ENCODE results near the gene EIF4E1B. TPM values are rescaled to one million over a fixed set of nuclear protein-coding genes. Genes with fewer than 3 reads are reported as not detected.

EIF4E1B gene
- total RNA-seq, 1 donor from 2014 or later: not detected

DNA sequence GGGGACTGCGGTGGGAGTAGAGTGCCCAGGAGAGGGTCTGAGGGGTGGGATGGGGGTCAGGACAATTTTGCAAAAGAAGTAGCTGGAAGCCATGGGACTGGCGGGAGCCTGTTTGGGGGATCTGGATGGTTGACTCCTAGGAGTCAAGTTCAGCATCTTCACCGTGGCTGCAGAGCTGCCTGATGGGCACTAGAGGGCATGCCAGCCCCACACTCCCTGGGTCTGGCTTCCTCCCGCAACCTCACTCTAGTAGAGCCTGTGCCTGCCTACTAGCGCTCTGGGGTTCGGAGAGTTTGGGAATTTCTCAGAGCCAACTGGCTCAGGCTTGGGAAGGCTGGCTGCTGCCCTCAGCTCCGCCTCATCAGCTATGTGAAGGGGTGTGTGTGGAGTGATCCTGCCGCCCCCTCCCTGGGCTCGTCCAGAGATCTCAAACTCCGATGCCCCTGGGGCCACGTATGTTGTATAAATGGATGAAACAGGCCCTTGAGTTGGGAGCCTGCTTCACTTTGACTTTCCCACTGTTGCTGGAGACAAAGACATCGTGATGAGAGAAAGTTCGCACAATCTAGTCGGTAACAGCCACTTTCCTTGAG lies 27.6 kb downstream of the EIF4E1B start:
- DNase-seq (ENCODE audit: low spot score): peak; percentile 77
- peak; percentile 89 for ATAC-seq
- intact Hi-C loops (cut with DNase I): no loop called here

DNA sequence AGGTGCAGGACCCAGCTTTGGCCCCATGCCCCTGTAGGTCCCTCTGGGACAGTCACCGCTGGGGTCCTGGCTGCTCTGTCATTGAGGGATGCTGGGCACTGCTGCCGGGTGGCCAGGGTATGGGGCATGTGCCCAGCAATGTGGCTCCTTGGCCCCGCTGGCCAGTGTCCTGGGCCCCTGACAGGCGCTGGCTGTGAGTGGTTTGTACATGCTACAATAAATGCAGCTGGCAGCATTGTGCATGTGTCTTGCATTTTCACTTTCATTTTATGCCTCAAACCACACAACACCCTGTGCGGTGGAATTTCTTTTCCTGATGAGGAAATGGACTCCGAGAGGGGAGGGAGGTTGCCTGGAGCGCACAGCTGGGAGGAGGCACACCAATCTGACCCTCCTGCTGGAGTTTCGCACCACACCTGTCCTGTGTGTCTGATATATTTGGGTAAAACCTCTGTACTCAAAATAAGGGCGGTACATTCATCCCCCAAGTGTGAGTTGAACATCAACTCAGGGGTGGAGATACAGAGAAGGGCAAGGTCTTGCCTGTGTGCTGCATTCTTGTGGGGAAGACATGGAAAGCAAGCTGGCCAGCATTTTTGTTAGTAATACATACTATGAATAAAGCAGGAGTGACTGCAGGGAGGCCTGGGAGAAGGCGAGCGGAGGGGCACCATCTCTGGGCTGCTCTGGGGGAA lies 28.5 kb downstream of the EIF4E1B start:
- ATAC-seq (peak; percentile 67), DNase-seq (ENCODE audit: low spot score) (no peak)
- intact Hi-C loops (cut with DNase I): no loop called here

DNA sequence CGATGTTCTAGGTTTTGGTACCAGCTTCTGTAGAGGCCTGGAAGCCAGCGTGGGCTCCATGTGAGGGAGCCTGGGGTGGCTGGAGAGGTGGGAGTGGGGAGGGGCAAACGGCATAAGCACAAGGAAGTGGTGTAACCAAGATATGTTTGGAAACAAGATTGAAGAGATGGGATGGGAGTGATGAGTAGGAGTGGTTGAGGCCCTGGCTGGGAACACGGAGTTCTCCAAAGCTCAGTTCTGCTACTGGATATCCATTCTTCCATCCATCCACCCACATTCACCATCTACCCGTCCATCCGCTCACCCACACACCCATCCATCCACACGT lies 29.0 kb downstream of the EIF4E1B start:
- no peak for ATAC-seq
- no peak for DNase-seq (ENCODE audit: low spot score)
- intact Hi-C loops (cut with DNase I): no loop called here

DNA sequence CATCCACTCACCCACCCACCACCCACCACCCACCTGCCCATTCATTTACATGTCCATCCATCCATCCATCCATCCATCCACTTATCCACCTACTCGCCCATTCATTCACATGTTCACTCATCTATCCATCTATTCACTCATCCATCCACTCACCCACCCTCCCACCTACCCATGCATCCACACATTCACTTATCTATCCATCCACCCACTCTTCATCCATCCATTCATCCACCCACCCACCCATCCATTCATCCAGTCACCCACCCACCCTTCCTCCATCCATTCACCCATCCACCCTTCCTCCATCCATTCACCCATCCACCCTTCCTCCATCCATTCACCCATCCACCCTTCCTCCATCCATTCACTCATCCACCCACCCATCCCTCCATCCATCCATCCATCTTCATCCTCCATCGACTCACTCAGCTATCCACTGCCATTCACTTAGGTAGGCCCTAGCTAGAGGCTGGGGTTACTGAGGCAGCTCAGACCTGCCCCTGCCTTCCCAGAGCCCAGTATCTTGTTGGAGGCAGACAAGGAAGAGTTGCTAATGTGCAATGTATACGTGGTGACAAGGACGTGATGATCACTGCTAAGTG lies 29.5 kb downstream of the EIF4E1B start:
- no peak for DNase-seq (ENCODE audit: low spot score)
- intact Hi-C loops (cut with DNase I): no loop called here
- ATAC-seq: no peak

DNA sequence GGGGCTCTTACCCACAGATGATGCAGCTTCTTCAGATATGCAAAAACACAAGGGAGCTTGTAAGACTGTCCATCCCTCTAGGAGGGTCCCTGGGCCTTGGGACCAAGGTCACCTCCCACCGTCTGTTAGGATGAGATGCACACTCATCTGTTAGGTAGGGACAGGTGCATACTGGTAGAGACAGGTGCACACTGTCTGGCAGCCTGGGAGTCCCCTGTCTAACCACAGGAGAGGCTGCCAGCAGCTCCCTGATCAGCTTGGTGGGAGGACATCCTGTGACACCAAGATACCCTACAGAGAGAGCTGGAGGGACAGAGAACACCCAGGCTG lies 30.0 kb downstream of the EIF4E1B start:
- ATAC-seq (no peak), DNase-seq (ENCODE audit: low spot score) (no peak)
- intact Hi-C loops (cut with DNase I): no loop called here

DNA sequence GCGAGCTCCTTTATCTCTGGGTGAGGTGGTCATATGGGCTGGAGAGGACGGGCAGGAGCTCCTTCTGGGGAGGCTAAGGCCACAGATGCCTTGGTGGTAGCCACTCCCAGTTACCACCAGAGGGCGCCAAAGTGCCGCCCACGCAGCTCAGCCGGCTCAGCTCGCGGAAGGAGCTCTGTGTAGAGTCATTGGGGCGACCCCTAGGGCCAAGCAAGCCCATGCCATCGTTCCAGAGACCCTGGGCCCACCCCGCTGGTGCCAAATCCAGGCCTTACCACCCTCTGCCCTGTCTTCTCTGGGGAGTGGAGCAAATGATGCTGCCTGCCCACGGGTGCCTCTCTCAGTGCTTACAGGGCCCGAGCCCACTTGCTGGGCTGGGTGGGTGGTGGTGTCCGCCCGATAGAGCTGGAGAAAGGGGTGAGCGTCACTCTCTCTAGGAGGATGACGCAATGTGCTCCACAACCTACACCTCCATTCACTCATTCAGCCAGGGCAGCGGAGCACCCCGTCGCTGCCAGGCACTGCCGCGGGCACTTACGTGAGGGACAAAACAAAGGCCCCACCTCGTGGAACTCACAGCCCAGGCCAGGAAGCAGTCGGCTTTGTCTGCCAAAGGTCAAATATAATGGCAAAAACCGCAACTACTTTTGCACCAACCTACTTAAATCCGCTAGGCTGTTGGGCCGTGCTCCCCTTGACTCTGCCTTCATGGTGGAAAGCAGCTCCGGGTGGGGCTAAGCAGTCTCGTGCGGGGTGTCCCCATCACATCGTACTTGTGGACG lies 30.6 kb downstream of the EIF4E1B start:
- intact Hi-C loops (cut with DNase I): no loop called here
- DNase-seq (ENCODE audit: low spot score): peak; percentile 87
- peak; percentile 77 for ATAC-seq

DNA sequence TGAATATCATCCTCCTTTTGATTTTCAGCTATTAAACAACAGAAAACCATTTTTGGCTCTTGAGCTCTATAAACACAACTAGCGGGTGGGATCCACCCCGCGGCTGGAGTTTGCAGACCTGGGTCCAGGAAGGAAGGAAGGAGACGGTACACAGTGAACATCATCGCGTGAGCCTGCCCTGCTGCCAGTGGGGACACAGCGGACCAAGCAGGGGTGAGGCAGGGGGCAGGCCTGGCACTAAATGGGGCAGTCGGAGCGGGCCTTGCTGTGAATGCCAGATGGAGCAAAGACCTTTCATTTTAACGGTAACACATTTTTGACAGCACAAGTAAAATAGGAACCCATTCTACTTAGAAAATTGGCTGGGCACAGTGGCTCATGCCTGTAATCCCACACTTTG lies 31.2 kb downstream of the EIF4E1B start:
- DNase-seq (ENCODE audit: low spot score) (no peak), ATAC-seq (no peak)
- intact Hi-C loops (cut with DNase I): no loop called here

DNA sequence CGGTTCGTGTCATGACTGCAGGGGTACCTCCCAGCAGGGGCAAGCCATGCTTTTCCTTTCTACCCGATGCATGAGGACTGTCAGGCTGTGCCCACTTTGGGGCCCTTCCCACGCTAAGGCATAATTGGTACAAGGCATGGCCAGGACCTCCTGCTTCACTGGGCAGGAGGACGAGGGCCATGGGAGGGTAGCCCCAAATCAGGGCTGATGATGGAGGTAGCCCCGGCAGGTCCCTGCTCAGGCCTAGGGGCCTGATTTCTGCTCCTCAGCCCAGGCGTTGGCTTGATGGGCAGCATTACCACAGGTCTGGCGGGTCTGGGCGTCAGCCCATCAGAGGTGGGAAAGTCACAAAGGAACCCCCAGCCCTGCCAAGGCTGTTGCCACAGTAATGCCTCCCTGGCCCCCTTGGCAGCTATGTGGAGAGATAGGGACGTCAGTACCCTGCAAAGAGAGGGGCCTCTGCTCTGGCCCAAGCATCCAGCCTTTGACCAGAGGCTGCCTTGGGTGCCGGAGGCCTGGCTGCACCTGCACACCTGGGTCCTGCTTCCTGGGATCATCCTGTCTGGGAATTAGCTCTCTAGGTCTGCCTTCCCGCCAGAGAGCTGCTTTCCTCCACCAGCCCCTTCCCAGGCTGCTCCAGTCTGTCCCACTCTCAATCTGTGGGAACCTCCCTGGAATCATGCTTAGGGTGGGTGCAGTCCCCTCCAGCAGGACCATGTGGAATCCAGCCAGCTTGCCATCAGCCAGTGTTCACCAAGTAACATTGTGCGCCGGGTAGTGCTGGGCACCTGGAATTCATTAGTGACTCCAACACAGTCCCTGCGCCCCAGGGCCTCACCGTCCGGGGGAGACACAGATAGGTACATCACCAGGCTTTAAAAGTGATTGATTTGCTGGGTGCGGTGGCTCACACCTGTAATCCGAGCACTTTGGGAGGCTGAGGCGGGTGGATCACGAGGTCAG lies 32.2 kb downstream of the EIF4E1B start:
- ATAC-seq (no peak), DNase-seq (ENCODE audit: low spot score) (no peak)
- intact Hi-C loops (cut with DNase I): no loop called here

DNA sequence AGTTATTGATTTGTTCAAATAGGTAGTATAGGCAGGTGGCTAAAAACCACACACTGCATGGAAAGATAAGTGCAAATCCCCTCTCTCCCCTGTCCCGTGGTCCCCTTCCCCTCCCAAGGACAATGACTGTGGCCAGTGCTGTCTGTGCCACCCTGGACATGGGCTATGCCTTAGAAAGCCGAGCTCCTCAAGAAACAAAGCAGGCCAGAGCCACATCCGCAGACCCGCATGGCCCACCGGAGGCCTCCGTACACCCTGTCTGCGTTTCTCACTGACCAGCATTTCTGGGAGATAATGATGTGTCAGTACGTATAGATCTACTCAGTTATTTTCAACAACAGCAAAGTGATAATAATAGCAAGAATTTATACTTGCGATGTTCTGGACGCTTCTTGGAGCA lies 33.1 kb downstream of the EIF4E1B start:
- no peak for ATAC-seq
- intact Hi-C loops (cut with DNase I): no loop called here

DNA sequence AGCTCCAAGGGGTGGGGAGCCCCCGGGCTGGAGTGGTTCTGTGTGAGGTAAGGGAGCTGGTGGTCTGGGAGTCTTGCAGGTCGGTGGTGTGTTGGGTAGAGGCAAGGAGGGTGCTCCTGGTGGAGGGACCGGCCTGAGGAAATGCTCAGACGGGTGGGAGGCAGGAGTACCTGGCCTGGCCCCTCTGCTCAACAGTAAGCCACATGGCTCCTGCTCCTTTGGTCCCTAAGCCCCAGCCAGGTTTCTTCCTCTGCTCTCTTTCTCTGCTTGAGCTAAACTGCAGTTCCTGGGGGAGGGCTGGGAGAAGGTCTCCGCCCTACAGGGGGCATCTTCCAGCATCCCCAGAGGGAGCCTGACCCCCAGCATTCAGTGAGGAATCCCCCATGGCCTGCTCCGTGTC lies 34.0 kb downstream of the EIF4E1B start:
- DNase-seq (ENCODE audit: low spot score) (no peak), ATAC-seq (no peak)
- intact Hi-C loops (cut with DNase I): no loop called here

More for the DNA sequence above, 33.1 kb downstream of the EIF4E1B start:
- no peak for DNase-seq (ENCODE audit: low spot score)

DNA sequence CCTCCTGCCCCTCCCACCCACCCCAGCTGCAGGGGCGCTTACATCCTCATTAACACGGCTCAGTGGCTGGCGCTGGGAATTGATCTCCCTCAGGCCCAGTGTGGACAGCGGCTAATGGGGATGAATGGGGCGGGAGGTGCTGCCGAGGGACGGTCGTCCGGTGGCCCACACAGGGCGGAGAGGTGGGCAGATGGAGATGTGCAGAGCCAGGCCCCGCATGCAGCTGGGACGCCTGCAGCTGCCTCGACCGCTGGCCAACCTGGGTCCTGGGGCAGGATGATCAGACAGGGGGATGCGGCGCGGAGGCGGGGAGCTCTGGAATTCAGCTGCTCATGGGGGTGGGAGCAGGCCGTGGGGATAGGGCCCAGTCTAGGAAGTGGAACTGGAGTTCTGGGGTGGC lies 34.4 kb downstream of the EIF4E1B start:
- no peak for DNase-seq (ENCODE audit: low spot score)
- intact Hi-C loops (cut with DNase I): no loop called here
- ATAC-seq: no peak

DNA sequence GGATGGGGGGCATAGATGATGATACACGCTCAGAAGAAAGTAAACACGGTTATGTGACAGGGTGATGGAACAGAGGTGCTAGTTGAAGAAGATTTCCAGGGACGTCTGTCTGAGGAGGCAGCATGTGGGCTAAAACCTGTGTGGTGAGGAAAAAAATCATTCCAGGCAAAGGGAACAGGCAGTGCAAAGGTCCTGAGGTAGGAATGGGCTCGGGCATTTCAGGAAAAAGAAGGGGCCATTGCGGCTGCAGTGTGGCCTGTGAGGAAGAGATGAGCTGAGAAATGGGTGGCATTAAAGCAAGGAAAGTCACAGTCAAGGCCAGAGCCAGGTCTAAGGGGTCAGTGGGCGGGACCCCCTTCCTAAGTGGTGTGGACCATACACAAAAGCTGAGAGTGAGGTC lies 35.0 kb downstream of the EIF4E1B start:
- DNase-seq (ENCODE audit: low spot score) (no peak), ATAC-seq (no peak)
- intact Hi-C loops (cut with DNase I): no loop called here

DNA sequence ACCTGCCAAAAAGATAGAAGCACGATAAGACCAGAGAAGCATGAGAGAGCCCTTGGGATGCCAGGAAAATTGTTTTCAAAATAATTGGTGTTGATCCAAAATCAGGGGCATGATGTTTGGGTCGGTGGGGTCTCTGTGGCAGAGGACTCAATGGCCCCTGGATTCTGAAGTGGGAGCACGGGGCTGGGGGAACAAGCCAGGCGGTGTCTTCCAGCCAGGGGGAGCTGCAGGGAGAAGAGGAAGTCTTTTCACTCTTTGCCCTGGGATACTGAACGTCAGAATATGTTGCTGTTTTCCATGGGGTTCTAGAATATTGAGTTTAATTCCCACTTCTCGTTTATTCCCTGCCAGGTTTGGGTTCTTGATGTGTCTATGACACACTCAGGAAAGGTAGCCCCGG lies 37.2 kb downstream of the EIF4E1B start:
- ATAC-seq (no peak), DNase-seq (ENCODE audit: low spot score) (no peak)
- intact Hi-C loops (cut with DNase I): no loop called here

DNA sequence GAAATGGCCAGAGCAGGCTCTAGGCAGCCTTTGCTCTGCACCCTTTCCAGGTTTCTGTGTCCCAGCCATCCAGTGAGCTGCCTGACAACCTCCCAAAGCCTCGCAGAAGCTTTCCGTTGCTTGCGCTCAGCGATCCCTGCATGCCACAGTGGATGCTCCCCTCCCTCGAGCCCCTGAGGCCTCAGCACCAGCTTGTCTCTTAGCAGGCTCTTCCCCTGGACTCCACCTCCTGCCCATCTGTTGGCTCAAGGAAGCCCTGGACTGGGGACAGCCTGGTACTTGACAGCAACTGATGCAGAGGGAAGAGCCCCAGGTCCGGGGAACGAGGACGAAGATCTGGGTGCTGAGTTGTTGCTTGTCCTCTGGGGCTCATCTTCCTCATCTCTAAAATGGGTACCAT lies 40.0 kb downstream of the EIF4E1B start:
- no peak for ATAC-seq
- no peak for DNase-seq (ENCODE audit: low spot score)
- intact Hi-C loops (cut with DNase I): loop anchor here (10.0 kb wide), 1 partner anchor 294 kb away; no protein-coding TSS in a partner anchor

DNA sequence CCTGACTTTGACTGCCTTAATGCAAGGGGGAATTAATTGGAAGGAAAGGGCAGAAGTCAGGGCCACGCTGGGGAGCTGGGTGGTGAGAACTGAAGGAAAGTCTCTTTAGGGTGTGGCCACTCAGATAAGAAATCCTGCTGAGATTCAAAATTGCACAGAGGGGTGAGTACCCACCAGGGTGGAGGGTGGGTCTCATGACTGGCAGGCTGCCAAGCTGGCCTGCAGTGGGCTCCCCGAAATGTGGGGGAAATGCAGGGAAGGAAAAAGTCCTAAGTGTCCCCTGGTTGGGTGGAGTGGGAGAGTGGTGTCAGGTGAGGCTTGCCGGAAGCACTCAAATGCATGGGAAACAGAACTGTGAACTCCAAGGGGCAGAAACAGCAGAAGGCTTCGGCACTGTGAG lies 40.9 kb downstream of the EIF4E1B start:
- no peak for DNase-seq (ENCODE audit: low spot score)
- no peak for ATAC-seq
- intact Hi-C loops (cut with DNase I): loop anchor here (10.0 kb wide), 1 partner anchor 293 kb away; no protein-coding TSS in a partner anchor

DNA sequence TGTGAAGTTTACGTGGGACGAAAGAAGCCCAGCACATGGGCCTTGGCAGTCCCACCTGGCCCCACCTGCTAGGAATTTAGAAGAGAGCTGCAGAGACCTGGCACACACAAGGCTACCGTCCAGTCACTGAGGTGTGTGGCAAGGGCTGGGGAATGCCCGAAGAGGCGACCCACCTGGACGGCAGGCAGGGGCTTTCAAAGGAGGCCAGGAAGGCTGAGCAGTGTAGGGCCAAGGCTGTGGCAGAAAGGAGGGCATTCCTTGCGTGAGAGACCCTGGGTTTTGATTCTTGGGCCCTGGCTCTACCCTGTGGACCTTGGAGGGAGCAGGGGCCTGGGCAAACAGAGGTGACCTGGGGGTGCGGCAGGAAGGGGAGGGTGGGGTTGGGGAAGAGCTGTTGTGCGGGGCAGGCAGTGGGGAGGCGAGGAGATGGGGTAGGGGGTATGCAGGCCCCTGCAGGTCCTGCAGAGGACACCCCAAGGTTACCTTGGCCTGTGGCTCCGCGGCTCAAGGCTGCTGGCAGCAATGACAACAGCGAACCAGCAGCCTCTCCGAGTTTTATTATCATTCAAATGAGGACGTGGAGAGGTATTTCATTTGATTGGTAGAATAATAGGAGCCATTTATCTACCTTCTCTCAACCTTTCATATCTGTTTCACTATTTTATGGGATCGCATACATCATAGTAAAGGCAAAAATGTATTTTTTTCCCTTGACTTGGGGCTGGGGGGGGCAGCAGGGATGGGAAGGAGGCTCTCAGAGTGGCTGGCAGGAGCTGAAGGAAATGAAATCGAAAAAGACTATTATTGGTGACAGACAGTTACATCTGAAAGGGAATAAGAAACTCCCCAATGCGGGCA lies 41.6 kb downstream of the EIF4E1B start:
- no peak for ATAC-seq
- intact Hi-C loops (cut with DNase I): loop anchor here (10.0 kb wide), 1 partner anchor 293 kb away; no protein-coding TSS in a partner anchor
- no peak for DNase-seq (ENCODE audit: low spot score)

DNA sequence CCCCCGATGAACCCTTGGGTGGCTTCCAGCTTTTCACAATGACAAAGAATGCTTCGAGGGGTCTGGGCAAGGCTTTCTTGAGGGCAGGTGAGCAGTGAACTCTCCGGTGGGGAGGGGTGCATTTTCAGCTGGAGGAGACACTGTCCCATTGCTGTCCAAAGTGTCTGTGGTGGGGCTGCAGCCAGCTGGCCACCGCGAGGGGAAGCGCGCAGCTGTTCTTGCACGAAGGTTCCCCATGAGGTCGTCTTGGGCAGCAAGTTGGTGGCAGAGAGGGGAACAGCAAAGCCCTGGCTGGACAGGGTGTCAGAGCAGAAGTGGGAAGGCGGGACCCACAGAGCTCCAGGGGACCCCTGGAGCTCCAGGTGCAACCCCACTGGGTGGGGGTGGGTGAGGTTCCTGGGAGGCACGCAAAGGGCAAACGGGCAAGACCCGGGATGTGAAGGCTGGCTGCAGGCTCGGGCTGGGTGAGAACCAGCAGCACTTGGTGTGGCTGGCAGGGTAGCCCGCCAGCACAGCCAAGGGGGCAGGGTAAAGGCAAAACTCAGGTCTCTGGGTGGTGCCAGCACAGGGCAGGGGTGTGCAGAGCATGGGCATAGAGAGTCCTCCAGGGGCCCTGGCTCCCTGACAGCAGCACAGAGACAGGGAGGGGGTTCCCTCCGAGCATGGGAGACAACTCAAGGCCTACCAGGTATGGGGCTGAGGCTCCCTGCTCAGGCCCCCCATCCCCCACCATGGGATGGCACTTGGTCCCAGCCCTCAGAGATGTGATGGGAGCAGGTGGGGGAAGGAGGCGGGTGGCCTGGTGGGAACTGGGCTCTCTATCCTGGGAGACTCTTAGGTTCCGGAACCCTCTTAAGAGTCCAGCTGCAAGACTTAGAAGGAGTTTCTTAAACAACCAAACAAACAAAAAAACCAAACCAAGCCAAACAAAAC lies 43.4 kb downstream of the EIF4E1B start:
- DNase-seq (ENCODE audit: low spot score): no peak
- ATAC-seq: no peak
- intact Hi-C loops (cut with DNase I): loop anchor here (10.0 kb wide), 1 partner anchor 291 kb away; no protein-coding TSS in a partner anchor
